ELR (cell line): Measurements from ENCODE around the gene FOXQ1.
"Not testable (repeated sequence)": the region's sequence is repeated elsewhere in the genome, so short reads cannot be mapped to it uniquely, and the experiment has no call there.

Experiments
- DNase-seq: peaks from one replicate; pipeline ENCODE4 v3.0.0-alpha.2; 2015; ENCODE audit warnings: low read depth

The FOXQ1 gene

GRCh38 chr6:1290805-1291204 is 21.1 kb upstream of the FOXQ1 start:
- DNase-seq, result no peak

GRCh38 chr6:1291381-1291780 is 20.5 kb upstream of the FOXQ1 start:
- DNase-seq, result no peak

- no peak for DNase-seq
Observed at GRCh38 chr6:1295420-1295819, 16.5 kb upstream of the FOXQ1 start.

GRCh38 chr6:1296079-1296478 is 15.8 kb upstream of the FOXQ1 start:
- DNase-seq, result no peak

GRCh38 chr6:1296542-1296941 is 15.4 kb upstream of the FOXQ1 start:
- DNase-seq, result peak; percentile 74

- DNase-seq, result peak; percentile 70
Observed at GRCh38 chr6:1297746-1298145, 14.2 kb upstream of the FOXQ1 start.

- DNase-seq, result no peak
Observed at GRCh38 chr6:1298768-1299167, 13.1 kb upstream of the FOXQ1 start.

- DNase-seq, result no peak
Observed at GRCh38 chr6:1306133-1306532, 5.8 kb upstream of the FOXQ1 start.

- no peak for DNase-seq
Observed at GRCh38 chr6:1309366-1309765, 2.5 kb upstream of the FOXQ1 start.

GRCh38 chr6:1310628-1311399 is 1.1 kb upstream of the FOXQ1 start:
- DNase-seq, result no peak

GRCh38 chr6:1312203-1312472 is 240 bp downstream of the FOXQ1 start:
- DNase-seq, result no peak

- peak; percentile 55 for DNase-seq
Observed at GRCh38 chr6:1312473-1313367, 822 bp downstream of the FOXQ1 start.

- DNase-seq, result peak; percentile 44
Observed at GRCh38 chr6:1313384-1313766, 1.5 kb downstream of the FOXQ1 start.

GRCh38 chr6:1313767-1314503 is 2.0 kb downstream of the FOXQ1 start:
- peak; percentile 57 for DNase-seq

GRCh38 chr6:1314617-1315016 is 2.7 kb downstream of the FOXQ1 start:
- no peak for DNase-seq

GRCh38 chr6:1315201-1315559 is 3.3 kb downstream of the FOXQ1 start:
- DNase-seq, result no peak

- DNase-seq, result no peak
Observed at GRCh38 chr6:1315560-1316386, 3.9 kb downstream of the FOXQ1 start.

- DNase-seq, result peak; percentile 56
Observed at GRCh38 chr6:1316489-1316971, 4.6 kb downstream of the FOXQ1 start.

- DNase-seq, result no peak
Observed at GRCh38 chr6:1317302-1317815, 5.5 kb downstream of the FOXQ1 start.

GRCh38 chr6:1318036-1318435 is 6.1 kb downstream of the FOXQ1 start:
- no peak for DNase-seq

GRCh38 chr6:1318584-1318983 is 6.7 kb downstream of the FOXQ1 start:
- DNase-seq, result not testable (repeated sequence)

- DNase-seq, result no peak
Observed at GRCh38 chr6:1321738-1322137, 9.8 kb downstream of the FOXQ1 start.
